GM12878 (cell line): ENCODE measurements around the gene CHCT1. TPM values are rescaled to one million over a fixed set of nuclear protein-coding genes. Genes with fewer than 3 reads are reported as not detected.
A peak's percentile ranks its signal among the peaks of the same experiment; 100 is the strongest.

ENCODE experiments used
- BCL11A ChIP-seq: IDR thresholded peaks from 2 replicates; pipeline ENCODE4 v1.6.1; 2011; ENCODE audit warnings: low read depth, low read length
- CREM ChIP-seq: IDR thresholded peaks from 2 replicates; pipeline ENCODE4 v1.6.1; 2014; ENCODE audit warnings: antibody characterized with exemption, low read depth
- ESRRA ChIP-seq: IDR thresholded peaks from 2 replicates; pipeline ENCODE4 v1.6.1; 2012; ENCODE audit warnings: mild to moderate bottlenecking, low read length, improper control_type of control experiment
- FOS ChIP-seq: IDR thresholded peaks from 3 replicates; pipeline ENCODE4 v1.6.1; 2011; ENCODE audit warnings: borderline replicate concordance; ENCODE audit not compliant: insufficient read length; ENCODE audit errors: extremely low read depth
- HDAC2 ChIP-seq: fragments of 200-600 bp; sonication (generic); IDR thresholded peaks from 2 replicates; pipeline ENCODE4 v1.6.1; 2017
- KDM1A ChIP-seq: fragments of 200-600 bp; sonication (generic); IDR thresholded peaks from 2 replicates; pipeline ENCODE4 v1.6.1; 2016; ENCODE audit warnings: borderline replicate concordance
- MAX ChIP-seq: IDR thresholded peaks from 2 replicates; pipeline ENCODE4 v1.6.1; 2012; ENCODE audit warnings: low read depth, low read length, improper control_type of control experiment
- MLLT1 ChIP-seq: fragments of 450-650 bp; IDR thresholded peaks from 2 replicates; pipeline ENCODE4 v1.6.1; 2016; ENCODE audit warnings: mild to moderate bottlenecking
- NBN ChIP-seq: fragments of 450-650 bp; IDR thresholded peaks from 2 replicates; pipeline ENCODE4 v1.6.1; 2016
- NFYB ChIP-seq: IDR thresholded peaks from 2 replicates; pipeline ENCODE4 v1.6.1; 2011; ENCODE audit warnings: low read depth, mild to moderate bottlenecking, low read length, improper control_type of control experiment, moderate library complexity; ENCODE audit not compliant: insufficient read depth
- NR2C2 ChIP-seq: IDR thresholded peaks from 2 replicates; pipeline ENCODE4 v1.6.1; 2011; ENCODE audit warnings: borderline replicate concordance, low read depth; ENCODE audit not compliant: control insufficient read depth, insufficient read length
- NR2F1 ChIP-seq: fragments of 450-650 bp; conservative IDR thresholded peaks from 2 replicates; pipeline ENCODE4 v1.6.1; 2017; ENCODE audit warnings: mild to moderate bottlenecking
- POLR2A ChIP-seq: IDR thresholded peaks from 2 replicates; pipeline ENCODE4 v1.6.1; 2011; ENCODE audit warnings: low read depth, mild to moderate bottlenecking, low read length
- POLR2AphosphoS2 ChIP-seq: IDR thresholded peaks from 2 replicates; pipeline ENCODE4 v1.6.1; 2011; ENCODE audit warnings: low read depth, mild to moderate bottlenecking, low read length, improper control_type of control experiment, moderate library complexity
- POLR2AphosphoS5 ChIP-seq: IDR thresholded peaks from 2 replicates; pipeline ENCODE4 v1.6.1; 2011; ENCODE audit warnings: mild to moderate bottlenecking, low read length, inconsistent platforms
- POU2F2 ChIP-seq: IDR thresholded peaks from 3 replicates; pipeline ENCODE4 v1.6.1; 2011; ENCODE audit warnings: low read depth, mild to moderate bottlenecking, low read length, borderline replicate concordance
- SMAD5 ChIP-seq: IDR thresholded peaks from 2 replicates; pipeline ENCODE4 v1.6.1; 2016; ENCODE audit warnings: antibody characterized with exemption, low read depth
- STAT1 ChIP-seq: fragments of 450-650 bp; conservative IDR thresholded peaks from 2 replicates; pipeline ENCODE4 v1.6.1; 2014; ENCODE audit warnings: antibody characterized with exemption, mild to moderate bottlenecking
- TAF1 ChIP-seq: IDR thresholded peaks from 2 replicates; pipeline ENCODE4 v1.6.1; 2011; ENCODE audit warnings: mild to moderate bottlenecking, low read depth, low read length, borderline replicate concordance
- ZBED1 ChIP-seq: IDR thresholded peaks from 2 replicates; pipeline ENCODE4 v1.6.1; 2016; ENCODE audit warnings: borderline replicate concordance
- ZBTB4 ChIP-seq: fragments of 450-650 bp; formaldehyde crosslinking; IDR thresholded peaks from 2 replicates; pipeline ENCODE4 v1.4.0; 2022; ENCODE audit warnings: mild to moderate bottlenecking, moderate library complexity
- ZBTB40 ChIP-seq: fragments of 450-650 bp; IDR thresholded peaks from 2 replicates; pipeline ENCODE4 v1.6.1; 2016; ENCODE audit warnings: mild to moderate bottlenecking, moderate library complexity, borderline replicate concordance
- ZNF217 ChIP-seq: fragments of 450-650 bp; IDR thresholded peaks from 2 replicates; pipeline ENCODE4 v1.6.1; 2017; ENCODE audit warnings: antibody characterized with exemption, mild to moderate bottlenecking
- polyA plus RNA-seq, 11 experiments: library from polyadenylated mRNA; depleted of rRNA in 4 of 11; unstranded in 6 of 11; stranded (reverse) in 5 of 11; fragments of >200 nt; fragmentation: Nextera tagmentation in 4 of 11; fragmentation: Illumina TruSeq in 1 of 11; extraction: Ambion mirVana in 4 of 11; extraction: Trizol in 1 of 11; gene quantifications; 1 replicate in 1 of 11; 2 replicates in 10 of 11; pipeline versions ENCODE4 v1.2.1 to v1.2.3, GENCODE V29; 2011 to 2016; ENCODE audit warnings: inconsistent platforms in 2 of 11, missing spikeins in 2 of 11, low read depth in 1 of 11
- total RNA-seq, 4 experiments: library from RNA; depleted of rRNA in 3 of 4; stranded (reverse); fragments of >200 nt in 3 of 4; fragmentation: Illumina TruSeq in 1 of 4; extraction: Trizol in 1 of 4; gene quantifications; 2 replicates each; pipeline versions ENCODE4 v1.2.1 to v1.2.3, GENCODE V29; 2013 to 2021

The CHCT1 gene
- total and polyA plus RNA-seq, 10 of the 15 experiments (the other 5 are each of a cell fraction or from before 2014, with no cell fraction given), result 0.23 to 0.35 TPM; not detected in 8

GRCh38 chr17:60392042-60392844, 30.0 kb upstream of the CHCT1 start, which contains the start of gene USP32 (continued):
- peak; percentile 80; the same call in 1 of the 2 replicates for TF ChIP-seq ZBTB4 (CRISPR knock-in tag)
- TF ChIP-seq ZBED1, result no peak
- peak; percentile 87 for TF ChIP-seq POLR2A
- peak; percentile 37 for TF ChIP-seq CREM
- no peak for TF ChIP-seq KDM1A
- TF ChIP-seq NR2C2, result no peak
- TF ChIP-seq POU2F2, result no peak; the same call in 2 of the 3 replicates
- peak; percentile 66 for TF ChIP-seq POLR2AphosphoS5
- TF ChIP-seq POLR2AphosphoS2, result peak; percentile 46; the same call in 1 of the 2 replicates
- no peak for TF ChIP-seq BCL11A
- no peak; the same call in 1 of the 2 replicates for TF ChIP-seq STAT1
- TF ChIP-seq TAF1, result 0 out of 2 replicates have a peak, but pooled peaks have one; percentile 54
- TF ChIP-seq MAX, result no peak; the same call in 1 of the 2 replicates
- TF ChIP-seq HDAC2, result no peak
- TF ChIP-seq SMAD5, result peak; percentile 60
- TF ChIP-seq ZBTB40, result peak; percentile 39; the same call in 1 of the 2 replicates
- TF ChIP-seq NFYB, result peak; percentile 74; the same call in 1 of the 2 replicates
- peak; percentile 82 for TF ChIP-seq NR2F1
- TF ChIP-seq NBN, result no peak
- TF ChIP-seq MLLT1, result 0 out of 2 replicates have a peak, but pooled peaks have one; percentile 65
- TF ChIP-seq FOS, result peak; percentile 4
- 0 out of 2 replicates have a peak, but pooled peaks have one; percentile 27 for TF ChIP-seq ZNF217
- no peak for TF ChIP-seq ESRRA
